Panc1 (cell line): Measurements from ENCODE around the gene GABRQ.
"Not testable (repeated sequence)": the region's sequence is repeated elsewhere in the genome, so short reads cannot be mapped to it uniquely, and the experiment has no call there.

ENCODE experiments used
- CTCF ChIP-seq: fragments of 450-650 bp; IDR thresholded peaks from 2 replicates; pipeline ENCODE4 v1.5.1; 2017; ENCODE audit warnings: mild to moderate bottlenecking
- POLR2AphosphoS5 ChIP-seq: IDR thresholded peaks from 2 replicates; pipeline ENCODE4 v1.6.1; 2012; ENCODE audit warnings: mild to moderate bottlenecking, low read depth, low read length, moderate library complexity
- SIN3A ChIP-seq: IDR thresholded peaks from 2 replicates; pipeline ENCODE4 v1.6.1; 2012; ENCODE audit warnings: low read depth, mild to moderate bottlenecking, low read length, moderate library complexity, borderline replicate concordance; ENCODE audit not compliant: insufficient read depth

GRCh38 chrX:152681012-152681411 is 43.3 kb downstream of the GABRQ start:
- TF ChIP-seq CTCF, POLR2AphosphoS5, SIN3A: not testable (repeated sequence)
